ENCODE data around the gene QRICH2. TPM values are rescaled to one million over a fixed set of nuclear protein-coding genes. Genes with fewer than 3 reads are reported as not detected.

Gene QRICH2
- total RNA-seq, 1 donor from 2014 or later: 10.6 TPM

DNA sequence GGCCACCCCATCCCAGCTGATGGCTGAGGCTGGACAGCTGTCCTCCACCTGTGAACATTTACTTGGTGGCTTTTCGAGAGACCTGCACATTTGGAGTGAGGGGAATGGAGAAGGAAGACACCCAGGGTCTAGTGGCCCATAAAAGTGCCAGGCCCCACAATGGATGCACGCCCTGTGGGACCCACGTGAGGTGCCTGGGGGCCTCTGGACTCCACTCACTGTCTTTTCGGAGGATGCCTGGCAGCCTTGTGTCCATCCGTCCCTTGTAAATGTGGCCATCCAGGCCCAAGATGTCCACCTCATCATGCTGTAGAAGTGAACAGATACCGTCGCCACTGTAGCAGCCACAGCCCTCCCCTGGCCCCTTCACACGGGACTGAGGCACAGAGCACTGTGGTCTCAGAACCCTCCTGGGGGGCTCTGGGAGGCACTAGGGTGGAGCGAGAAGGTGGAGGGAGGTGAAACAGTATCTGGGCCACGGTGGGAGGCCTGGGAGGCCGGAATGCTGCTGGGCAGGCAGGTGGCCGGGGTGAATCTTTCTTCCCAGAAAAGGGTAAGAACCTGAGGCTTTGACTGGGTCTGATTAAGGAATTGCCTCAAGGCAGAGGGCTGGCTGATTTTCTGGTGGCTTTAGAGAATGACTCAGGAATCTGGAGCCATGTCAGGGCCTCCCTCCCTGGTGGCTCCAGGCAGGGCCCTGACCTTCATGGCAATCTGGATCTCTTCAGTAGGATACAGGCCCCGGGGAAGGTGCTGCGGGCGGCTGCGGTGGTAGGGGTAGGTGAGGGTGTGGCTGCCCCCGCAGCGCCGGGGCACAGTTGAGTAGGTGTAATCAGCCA lies 31.4 kb downstream of the QRICH2 start:
- H3K27ac ChIP-seq: no peak overlapping the region
- intact Hi-C loops (cut with DNase I): loop anchor here (5.0 to 10.0 kb wide), 2 partner anchors 34 to 372 kb away; partner anchors contain the start of genes MRPL38 and RNF157

DNA sequence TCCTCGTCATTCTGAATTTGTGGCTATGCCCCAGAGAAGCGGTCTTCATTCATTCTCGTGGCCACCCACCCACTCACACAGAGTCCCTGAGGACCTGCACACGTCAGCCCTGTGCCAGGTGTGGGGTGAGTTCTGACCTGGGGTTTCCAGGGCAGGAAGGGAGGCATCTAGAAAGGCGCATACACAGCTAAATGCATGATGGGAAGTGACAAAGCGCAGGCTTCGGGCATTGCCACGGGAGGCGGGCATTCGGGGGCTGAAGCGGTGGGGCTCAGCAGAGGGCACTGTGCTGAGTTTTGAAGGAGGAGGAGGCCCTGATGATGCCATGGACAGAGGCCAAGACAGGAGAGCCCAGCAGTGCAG lies 32.0 kb downstream of the QRICH2 start:
- TF ChIP-seq CTCF (IDR thresholded peaks at IDR 0.05): no peak
- intact Hi-C loops (cut with DNase I): loop anchor here (5.0 to 10.0 kb wide), 2 partner anchors 34 to 371 kb away; partner anchors contain the start of genes MRPL38 and RNF157
- H3K27ac ChIP-seq: no peak overlapping the region
- no peak overlapping the region for H3K4me3 ChIP-seq
- no peaks in the 10 kb centered on the region for H3K9me3 ChIP-seq
- peaks cover 2 to 19% of the 10 kb centered on the region in 2 donors for H3K4me1 ChIP-seq
- no peaks in the 10 kb centered on the region for H3K36me3 ChIP-seq
- DNase-seq (ENCODE audit: low spot score in 2 of 2): no peak
- no peaks in the 10 kb centered on the region for H3K27me3 ChIP-seq

More for the DNA sequence above, 31.4 kb downstream of the QRICH2 start:
- Histone ChIP-seq H3K36me3 (no peaks in the 10 kb centered on the region), H3K4me3 (no peak overlapping the region), H3K27me3 (no peaks in the 10 kb centered on the region), H3K4me1 (peaks cover under 1 to 13% of the 10 kb centered on the region in 2 donors), H3K9me3 (no peaks in the 10 kb centered on the region)
- TF ChIP-seq CTCF (IDR thresholded peaks at IDR 0.05): no peak
- no peak for DNase-seq (ENCODE audit: low spot score in 2 of 2)

GRCh38 chr17:76275382-76276068 lies 32.6 kb downstream of the QRICH2 start:
- Histone ChIP-seq H3K9me3 (no peaks in the 10 kb centered on the region), H3K4me3 (no peak overlapping the region), H3K27ac (no peak overlapping the region), H3K4me1 (peaks cover 2 to 19% of the 10 kb centered on the region in 2 donors), H3K27me3 (no peaks in the 10 kb centered on the region), H3K36me3 (peaks cover 1 to 2% of the 10 kb centered on the region in 2 donors)
- DNase-seq (ENCODE audit: low spot score in 2 of 2): no peak
- intact Hi-C loops (cut with DNase I): loop anchor here (5.0 to 10.0 kb wide), 2 partner anchors 33 to 371 kb away; partner anchors contain the start of genes MRPL38 and RNF157
- TF ChIP-seq CTCF (IDR thresholded peaks at IDR 0.05): no peak

- Histone ChIP-seq H3K4me3 (no peak overlapping the region), H3K36me3 (peaks cover 8 to 13% of the 10 kb centered on the region in 2 donors), H3K9me3 (no peaks in the 10 kb centered on the region), H3K27me3 (no peaks in the 10 kb centered on the region), H3K27ac (no peak overlapping the region), H3K4me1 (peaks cover 2 to 18% of the 10 kb centered on the region in 2 donors)
- TF ChIP-seq CTCF (IDR thresholded peaks at IDR 0.05): no peak
- no peak for DNase-seq (ENCODE audit: low spot score in 2 of 2)
- intact Hi-C loops (cut with DNase I): loop anchor here (10.0 kb wide), 1 partner anchor 370 kb away; the partner anchor contains the start of gene MRPL38
Observed at GRCh38 chr17:76274112-76274956, 33.7 kb downstream of the QRICH2 start.
